T-helper 17 cell (primary cell): ENCODE measurements around the gene UBC. TPM values are rescaled to one million over a fixed set of nuclear protein-coding genes. Genes with fewer than 3 reads are reported as not detected.
"Not testable (repeated sequence)": the region's sequence is repeated elsewhere in the genome, so short reads cannot be mapped to it uniquely, and the experiment has no call there.

Experiments used
- ATAC-seq: fragments of 150-1000 bp; cut with Tn5 transposase; 2 replicates; pipeline ENCODE4 v1.10.0; 2021; ENCODE audit warnings: mild to moderate bottlenecking, moderate library complexity
- DNase-seq, 3 donors: peaks; one replicate each; pipeline versions ENCODE4 v3.0.0 to v3.0.0-alpha.2; 2020 to 2021
- H3K9me3 ChIP-seq: one replicate; pipeline ENCODE4 v1.7.0; 2013; ENCODE audit warnings: low read length, mild to moderate bottlenecking; ENCODE audit not compliant: control insufficient read depth, poor library complexity, severe bottlenecking
- H3K27ac Mint-ChIP-seq: one replicate; pipeline ENCODE4 v1.8.0; 2022; ENCODE audit warnings: mild to moderate bottlenecking, moderate library complexity, mixed read lengths
- H3K27me3 Mint-ChIP-seq: one replicate; pipeline ENCODE4 v1.8.0; 2022; ENCODE audit warnings: mixed read lengths
- H3K36me3 Mint-ChIP-seq: one replicate; pipeline ENCODE4 v1.8.0; 2022; ENCODE audit warnings: low read depth, mixed read lengths
- H3K4me1 Mint-ChIP-seq: one replicate; pipeline ENCODE4 v1.8.0; 2022; ENCODE audit warnings: mild to moderate bottlenecking, mixed read lengths
- H3K4me3 Mint-ChIP-seq: one replicate; pipeline ENCODE4 v1.8.0; 2022; ENCODE audit warnings: mild to moderate bottlenecking, moderate library complexity, mixed read lengths
- total RNA-seq, 4 donors: library from RNA in 2 of 4; stranded (reverse) in 2 of 4; gene quantifications; one replicate each; pipeline ENCODE4 v1.2.3 and lab custom pipeline; 2022 to 2026

Gene UBC
- total RNA-seq, 2 donors from 2014 or later: 1,335 to 1,398 TPM

DNA sequence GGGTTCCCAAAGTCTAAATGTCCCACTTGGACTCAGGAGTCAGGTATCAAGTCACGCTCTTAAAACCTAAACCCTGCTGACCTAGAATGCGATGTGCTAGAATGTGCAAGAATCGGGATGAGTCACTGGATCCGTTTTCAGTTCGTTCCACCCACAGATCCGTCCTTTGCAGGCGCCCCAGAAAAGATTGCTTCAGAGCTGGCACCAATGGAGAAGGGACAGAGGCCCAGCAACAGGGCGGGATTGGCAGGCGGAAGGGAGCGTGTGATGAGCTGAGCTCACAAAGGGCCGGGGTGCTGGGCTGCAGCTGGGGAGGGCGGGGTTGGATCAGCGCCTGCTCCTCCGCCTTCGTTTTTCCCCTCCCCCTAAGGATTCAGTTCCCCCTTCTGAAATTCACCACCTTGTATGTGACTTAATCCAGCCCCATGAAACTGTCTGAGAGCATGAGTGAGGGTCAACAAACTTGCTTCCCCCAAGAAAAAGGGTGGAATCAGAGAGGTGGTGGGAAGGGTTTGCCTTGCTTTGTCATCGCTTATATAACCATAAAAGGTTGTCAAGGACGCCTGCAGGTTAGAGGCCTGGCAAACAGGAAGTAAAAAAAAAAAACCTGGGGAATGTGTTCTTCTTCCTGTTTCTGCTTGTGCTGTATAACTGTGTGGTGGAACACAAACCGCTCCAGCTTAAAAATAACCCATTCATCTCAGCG lies 2.8 kb upstream of the UBC start:
- H3K4me1 Mint-ChIP-seq: peaks cover 78% of the 10 kb centered on the region
- ATAC-seq: peak; percentile 82
- H3K27me3 Mint-ChIP-seq: peaks cover 6% of the 10 kb centered on the region
- H3K36me3 Mint-ChIP-seq: peaks cover 17% of the 10 kb centered on the region
- DNase-seq: peak; percentile 81 to 91 (median 86)
- H3K4me3 Mint-ChIP-seq: peak overlapping the region; percentile 92
- no peaks in the 10 kb centered on the region for H3K9me3 ChIP-seq
- H3K27ac Mint-ChIP-seq: peak overlapping the region; percentile 99

DNA sequence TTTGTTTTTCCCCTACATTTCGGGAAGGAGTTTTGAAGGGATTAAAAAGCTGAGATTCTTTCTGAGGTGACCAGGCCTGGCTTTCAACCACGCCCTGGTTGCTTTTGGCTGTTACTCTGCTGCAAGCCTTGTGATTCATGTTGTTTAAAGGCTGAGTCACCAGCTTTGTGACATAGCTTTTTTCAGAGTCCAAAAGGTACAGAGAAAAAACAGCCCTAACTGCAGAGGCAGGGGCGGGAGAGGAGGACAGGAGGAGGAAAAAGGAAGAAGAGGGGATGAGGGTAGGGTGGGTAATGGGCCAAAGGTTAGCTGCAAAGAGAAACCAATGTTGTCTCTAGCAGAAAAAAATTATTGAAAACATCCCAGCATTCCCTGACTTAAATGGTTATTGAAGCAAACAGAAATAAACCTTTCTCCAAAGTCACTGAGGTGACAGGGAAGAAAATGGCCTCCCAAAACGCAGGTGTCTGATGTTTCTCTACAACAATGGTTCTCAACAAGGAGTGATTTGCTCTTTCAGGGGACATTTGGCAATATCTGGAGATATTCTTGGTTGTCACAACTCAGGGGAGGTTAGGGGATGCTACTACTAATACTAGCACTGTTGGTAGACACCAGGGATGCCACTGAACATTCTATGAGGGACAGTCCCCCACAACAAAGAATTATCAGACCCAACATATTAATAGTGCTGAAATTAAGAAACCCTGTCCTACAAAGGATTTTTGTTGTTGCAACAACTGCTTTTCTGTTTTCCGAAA lies 2.1 kb upstream of the UBC start:
- Mint-ChIP-seq H3K36me3 (peaks cover 17% of the 10 kb centered on the region), H3K4me3 (peak overlapping the region; percentile 92), H3K27me3 (peaks cover 6% of the 10 kb centered on the region), H3K4me1 (peaks cover 74% of the 10 kb centered on the region), H3K27ac (peak overlapping the region; percentile 99)
- no peak for DNase-seq
- no peaks in the 10 kb centered on the region for H3K9me3 ChIP-seq
- ATAC-seq: no peak

DNA sequence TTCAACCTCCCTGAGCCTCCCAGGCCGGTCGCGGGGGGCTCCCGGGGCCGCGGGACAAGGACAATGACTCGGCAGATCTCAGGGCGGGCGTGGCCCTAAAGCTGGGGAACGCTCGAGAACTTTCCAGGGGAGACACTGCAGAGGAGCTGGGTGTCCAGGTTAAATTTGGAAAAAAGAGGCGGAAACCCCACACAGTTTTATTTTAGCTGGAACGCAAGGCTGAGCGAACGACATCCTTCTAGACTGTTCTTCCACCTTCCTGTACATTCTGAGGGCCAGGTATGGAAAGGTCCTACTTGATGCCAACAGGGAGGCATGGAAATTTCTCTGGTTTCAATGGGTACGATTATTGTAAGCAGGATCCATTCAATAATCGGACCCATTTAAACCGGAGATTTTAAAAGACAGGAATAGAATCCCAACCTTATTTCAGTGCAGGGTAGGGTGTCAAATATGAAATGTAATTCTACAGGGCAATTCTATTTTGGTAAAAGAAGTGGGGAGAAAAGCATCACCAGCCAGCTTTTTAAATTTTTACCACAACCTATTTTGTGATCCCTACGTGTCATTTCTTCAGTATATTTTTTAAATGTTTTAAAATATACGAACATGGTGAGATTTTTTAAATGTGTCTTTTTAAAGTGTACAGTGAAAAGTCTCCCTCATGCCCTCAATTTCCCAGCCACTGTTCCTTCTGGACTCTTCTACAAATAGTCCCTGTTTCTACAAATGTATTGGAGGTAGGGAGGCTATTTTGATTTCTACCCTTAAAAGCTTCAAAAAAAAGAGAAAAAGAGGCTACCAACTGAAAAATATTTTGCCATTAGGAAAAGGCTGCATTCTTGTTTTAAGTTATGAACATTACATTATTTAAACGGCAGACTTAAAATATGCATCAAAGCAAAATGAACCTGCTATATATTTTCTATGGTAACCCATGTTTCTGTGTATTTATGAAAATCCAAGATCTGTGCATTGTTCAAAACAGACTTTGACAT lies 1.1 kb upstream of the UBC start:
- DNase-seq (no peak), ATAC-seq (no peak)
- Mint-ChIP-seq H3K36me3 (peaks cover 25% of the 10 kb centered on the region), H3K27ac (peak overlapping the region; percentile 99), H3K4me1 (peaks cover 73% of the 10 kb centered on the region), H3K27me3 (peaks cover 6% of the 10 kb centered on the region), H3K4me3 (peak overlapping the region; percentile 92)
- H3K9me3 ChIP-seq: no peaks in the 10 kb centered on the region

DNA sequence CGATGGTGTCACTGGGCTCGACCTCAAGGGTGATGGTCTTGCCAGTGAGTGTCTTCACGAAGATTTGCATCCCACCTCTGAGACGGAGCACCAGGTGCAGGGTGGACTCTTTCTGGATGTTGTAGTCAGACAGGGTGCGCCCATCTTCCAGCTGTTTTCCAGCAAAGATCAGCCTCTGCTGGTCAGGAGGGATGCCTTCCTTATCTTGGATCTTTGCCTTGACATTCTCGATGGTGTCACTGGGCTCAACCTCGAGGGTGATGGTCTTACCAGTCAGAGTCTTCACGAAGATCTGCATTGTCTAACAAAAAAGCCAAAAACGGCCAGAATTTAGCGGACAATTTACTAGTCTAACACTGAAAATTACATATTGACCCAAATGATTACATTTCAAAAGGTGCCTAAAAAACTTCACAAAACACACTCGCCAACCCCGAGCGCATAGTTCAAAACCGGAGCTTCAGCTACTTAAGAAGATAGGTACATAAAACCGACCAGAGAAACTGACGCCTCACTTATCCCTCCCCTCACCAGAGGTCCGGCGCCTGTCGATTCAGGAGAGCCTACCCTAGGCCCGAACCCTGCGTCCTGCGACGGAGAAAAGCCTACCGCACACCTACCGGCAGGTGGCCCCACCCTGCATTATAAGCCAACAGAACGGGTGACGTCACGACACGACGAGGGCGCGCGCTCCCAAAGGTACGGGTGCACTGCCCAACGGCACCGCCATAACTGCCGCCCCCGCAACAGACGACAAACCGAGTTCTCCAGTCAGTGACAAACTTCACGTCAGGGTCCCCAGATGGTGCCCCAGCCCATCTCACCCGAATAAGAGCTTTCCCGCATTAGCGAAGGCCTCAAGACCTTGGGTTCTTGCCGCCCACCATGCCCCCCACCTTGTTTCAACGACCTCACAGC lies 717 bp downstream of the UBC start:
- Mint-ChIP-seq H3K4me3 (peak overlapping the region; percentile 92), H3K27me3 (peaks cover 6% of the 10 kb centered on the region), H3K36me3 (peaks cover 25% of the 10 kb centered on the region), H3K27ac (peak overlapping the region; percentile 99), H3K4me1 (peaks cover 68% of the 10 kb centered on the region)
- DNase-seq: peak; percentile 76 to 87 (median 83)
- no peaks in the 10 kb centered on the region for H3K9me3 ChIP-seq
- ATAC-seq: peak; percentile 58

DNA sequence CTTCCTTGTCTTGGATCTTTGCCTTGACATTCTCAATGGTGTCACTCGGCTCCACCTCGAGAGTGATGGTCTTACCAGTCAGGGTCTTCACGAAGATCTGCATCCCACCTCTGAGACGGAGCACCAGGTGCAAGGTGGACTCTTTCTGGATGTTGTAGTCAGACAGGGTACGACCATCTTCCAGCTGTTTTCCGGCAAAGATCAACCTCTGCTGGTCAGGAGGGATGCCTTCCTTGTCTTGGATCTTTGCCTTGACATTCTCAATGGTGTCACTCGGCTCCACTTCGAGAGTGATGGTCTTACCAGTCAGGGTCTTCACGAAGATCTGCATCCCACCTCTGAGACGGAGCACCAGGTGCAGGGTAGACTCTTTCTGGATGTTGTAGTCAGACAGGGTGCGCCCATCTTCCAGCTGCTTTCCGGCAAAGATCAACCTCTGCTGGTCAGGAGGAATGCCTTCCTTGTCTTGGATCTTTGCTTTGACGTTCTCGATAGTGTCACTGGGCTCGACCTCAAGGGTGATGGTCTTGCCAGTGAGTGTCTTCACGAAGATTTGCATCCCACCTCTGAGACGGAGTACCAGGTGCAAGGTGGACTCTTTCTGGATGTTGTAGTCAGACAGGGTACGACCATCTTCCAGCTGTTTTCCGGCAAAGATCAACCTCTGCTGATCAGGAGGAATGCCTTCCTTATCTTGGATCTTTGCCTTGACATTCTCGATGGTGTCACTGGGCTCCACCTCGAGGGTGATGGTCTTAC lies 1.7 kb downstream of the UBC start:
- Mint-ChIP-seq H3K36me3 (peaks cover 25% of the 10 kb centered on the region), H3K4me1 (peaks cover 62% of the 10 kb centered on the region), H3K27ac (peak overlapping the region; percentile 99), H3K4me3 (peak overlapping the region; percentile 92)
- DNase-seq, ATAC-seq, H3K9me3 ChIP-seq, H3K27me3 Mint-ChIP-seq: not testable (repeated sequence)

DNA sequence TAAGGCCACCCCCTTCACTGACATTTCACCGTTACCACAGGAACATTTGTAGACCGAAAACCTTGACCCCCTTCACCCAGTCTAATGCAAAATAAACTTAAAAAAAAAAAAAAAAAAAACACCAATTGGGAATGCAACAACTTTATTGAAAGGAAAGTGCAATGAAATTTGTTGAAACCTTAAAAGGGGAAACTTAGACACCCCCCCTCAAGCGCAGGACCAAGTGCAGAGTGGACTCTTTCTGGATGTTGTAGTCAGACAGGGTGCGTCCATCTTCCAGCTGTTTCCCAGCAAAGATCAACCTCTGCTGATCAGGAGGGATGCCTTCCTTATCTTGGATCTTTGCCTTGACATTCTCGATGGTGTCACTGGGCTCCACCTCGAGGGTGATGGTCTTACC lies 2.9 kb downstream of the UBC start:
- not testable (repeated sequence) for H3K9me3 ChIP-seq, DNase-seq, ATAC-seq, H3K27me3 Mint-ChIP-seq
- Mint-ChIP-seq H3K4me1 (peaks cover 54% of the 10 kb centered on the region), H3K27ac (peak overlapping the region; percentile 97), H3K36me3 (peaks cover 25% of the 10 kb centered on the region), H3K4me3 (peak overlapping the region; percentile 84)

DNA sequence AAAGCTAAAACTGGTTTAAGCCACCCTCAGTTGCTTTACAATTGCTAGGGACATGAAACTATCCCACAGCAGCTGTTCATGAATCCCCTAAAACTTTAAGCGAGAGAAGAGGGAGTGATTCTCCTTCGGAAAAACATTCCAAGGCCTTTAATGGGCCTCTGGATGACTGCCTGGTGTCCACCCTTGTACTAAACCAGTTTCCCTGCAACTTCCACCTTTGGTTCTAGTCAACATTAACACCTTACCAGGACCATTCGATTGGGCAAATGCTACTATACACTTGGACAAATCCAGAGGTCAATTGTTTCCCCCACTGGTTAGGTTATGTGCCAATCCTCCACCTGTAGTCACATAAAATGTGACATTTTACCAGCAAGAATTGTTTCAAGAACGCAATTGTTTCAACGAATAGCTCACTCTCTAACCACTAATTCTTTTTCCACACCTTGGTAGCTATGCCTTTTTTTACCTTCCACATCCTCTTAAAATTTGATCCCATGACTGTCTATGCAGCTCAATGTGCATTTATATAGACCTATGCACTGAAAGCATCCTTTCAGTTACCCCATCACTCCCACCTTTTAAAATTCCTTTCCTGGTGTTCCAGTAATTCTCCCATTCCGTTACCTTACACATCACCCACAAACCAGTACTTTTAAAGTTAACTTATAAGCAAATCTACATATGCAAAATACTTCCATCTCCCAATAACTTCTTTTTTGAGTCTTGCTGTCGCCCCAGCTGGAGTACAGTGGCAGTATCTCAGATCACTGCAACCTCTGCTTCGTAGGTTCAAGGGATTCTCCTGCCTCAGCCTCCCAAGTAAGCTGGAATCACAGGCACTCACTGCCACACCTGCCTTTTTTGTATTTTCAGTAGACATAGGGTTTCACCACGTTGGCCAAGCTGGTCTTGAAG lies 3.6 kb downstream of the UBC start:
- Mint-ChIP-seq H3K4me3 (peak overlapping the region; percentile 84), H3K27me3 (peaks cover 6% of the 10 kb centered on the region), H3K36me3 (peaks cover 25% of the 10 kb centered on the region), H3K4me1 (peaks cover 54% of the 10 kb centered on the region), H3K27ac (peak overlapping the region; percentile 97)
- DNase-seq: no peak
- ATAC-seq: no peak
- no peaks in the 10 kb centered on the region for H3K9me3 ChIP-seq

DNA sequence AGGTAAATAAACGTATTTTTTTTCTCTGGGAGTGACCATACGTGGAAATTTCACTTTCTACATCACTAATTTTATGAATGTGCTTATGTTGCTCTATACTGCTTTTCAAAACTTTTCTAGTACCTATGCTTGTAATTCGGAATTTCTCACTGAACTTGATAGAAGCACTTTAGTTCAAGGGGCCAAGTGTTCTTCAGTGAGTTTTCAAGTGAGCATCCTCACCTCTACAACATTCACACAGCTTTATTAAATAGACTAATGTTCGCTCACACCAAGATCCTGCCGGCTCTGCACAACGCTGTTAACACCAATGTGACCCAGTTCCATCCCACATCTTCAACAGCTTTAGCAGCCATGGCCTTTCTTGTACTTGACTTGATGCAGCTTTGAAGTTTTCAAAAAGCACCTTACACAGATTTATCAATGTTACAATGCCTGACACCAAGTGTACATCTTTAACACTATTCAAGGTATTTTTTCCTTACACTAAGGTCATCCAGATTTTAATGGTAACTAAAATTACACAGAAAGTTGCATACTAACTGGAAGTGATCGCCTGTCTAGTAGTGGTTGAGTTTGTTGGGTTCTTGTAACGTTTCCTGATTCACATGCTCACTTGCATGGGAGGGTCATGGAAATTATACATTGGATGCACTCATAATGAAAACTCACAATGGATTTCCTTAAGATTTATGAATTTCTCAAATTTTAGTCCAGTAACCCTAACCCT lies 4.5 kb downstream of the UBC start:
- Mint-ChIP-seq H3K4me3 (peak overlapping the region; percentile 84), H3K4me1 (peaks cover 53% of the 10 kb centered on the region), H3K36me3 (peaks cover 25% of the 10 kb centered on the region), H3K27ac (peak overlapping the region; percentile 97), H3K27me3 (peaks cover 6% of the 10 kb centered on the region)
- H3K9me3 ChIP-seq: no peaks in the 10 kb centered on the region
- DNase-seq (no peak), ATAC-seq (no peak)

DNA sequence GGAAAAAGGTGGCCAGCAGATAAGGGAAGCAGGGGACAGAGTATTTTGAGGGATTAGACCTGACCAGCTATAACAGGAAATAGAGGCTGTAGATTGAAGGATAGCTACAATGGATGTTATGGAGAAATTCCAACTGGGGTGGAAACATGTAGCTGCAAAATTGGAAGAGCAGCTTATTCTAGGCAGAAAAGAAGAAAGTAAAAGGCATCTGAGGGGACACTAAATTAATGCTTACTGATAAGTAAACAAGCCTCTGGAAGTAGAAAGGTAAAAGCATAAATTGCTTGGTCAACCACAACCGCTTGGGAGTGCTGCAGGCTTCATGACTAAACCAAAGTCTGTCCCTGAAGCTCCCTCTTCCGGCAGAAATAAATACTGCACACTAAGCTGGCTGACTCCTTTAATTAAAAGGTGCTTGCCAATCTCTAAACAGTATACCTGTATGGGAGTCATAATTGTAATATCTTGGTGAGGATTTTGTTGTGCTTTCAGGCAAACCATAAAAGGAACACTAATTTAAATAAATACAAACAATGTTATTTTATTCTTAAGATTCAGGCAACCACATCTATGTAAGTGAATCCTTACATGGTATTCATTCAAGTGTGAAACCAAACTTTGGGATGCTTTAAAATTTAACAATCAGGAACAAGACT lies 7.7 kb downstream of the UBC start:
- no peaks in the 10 kb centered on the region for H3K9me3 ChIP-seq
- peaks cover 28% of the 10 kb centered on the region for H3K4me1 Mint-ChIP-seq
- ATAC-seq (peak; percentile 85), DNase-seq (peak; percentile 58 to 89 (median 66))
- peak overlapping the region; percentile 82 for H3K27ac Mint-ChIP-seq
- peaks cover 8% of the 10 kb centered on the region for H3K36me3 Mint-ChIP-seq
- no peaks in the 10 kb centered on the region for H3K27me3 Mint-ChIP-seq
- no peak overlapping the region for H3K4me3 Mint-ChIP-seq
